Activated T-cell treated with anti-CD3 and anti-CD28 coated beads, Interleukin-2, amount 50 U/mL, for 72 hours (primary cell): Measurements from ENCODE around the gene MYO3B. TPM values are rescaled to one million over a fixed set of nuclear protein-coding genes. Genes with fewer than 3 reads are reported as not detected.
"Not testable (repeated sequence)": the region's sequence is repeated elsewhere in the genome, so short reads cannot be mapped to it uniquely, and the experiment has no call there.

Experiments used
- ATAC-seq, 2 donors: fragments of 150-1000 bp; cut with Tn5 transposase; replicated peaks in 1 of 2; 2 replicates each; pipeline ENCODE4 v1.10.0; 2021; ENCODE audit warnings: moderate library complexity in 2 of 2, mild to moderate bottlenecking in 1 of 2
- DNase-seq, 2 donors: peaks; one replicate each; pipeline ENCODE4 v3.0.0; 2021 to 2022; ENCODE audit warnings: mixed read lengths in 1 of 2
- H3K27ac Mint-ChIP-seq: one replicate; pipeline ENCODE4 v1.8.0; 2022; ENCODE audit warnings: mild to moderate bottlenecking, moderate library complexity, mixed read lengths
- H3K27me3 Mint-ChIP-seq: one replicate; pipeline ENCODE4 v1.8.0; 2022; ENCODE audit warnings: low read depth, mixed read lengths
- H3K36me3 Mint-ChIP-seq, 2 donors: one replicate each; pipeline ENCODE4 v1.8.0; 2022; ENCODE audit warnings: mixed read lengths in 2 of 2, mild to moderate bottlenecking in 1 of 2; ENCODE audit not compliant: insufficient read depth in 2 of 2
- H3K4me1 Mint-ChIP-seq: one replicate; pipeline ENCODE4 v1.8.0; 2022; ENCODE audit warnings: low read depth, mixed read lengths
- H3K4me3 Mint-ChIP-seq, 2 donors: one replicate each; pipeline ENCODE4 v1.8.0; 2022; ENCODE audit warnings: mild to moderate bottlenecking in 2 of 2, mixed read lengths in 2 of 2, moderate library complexity in 2 of 2
- H3K9me3 Mint-ChIP-seq, 2 donors: one replicate each; pipeline ENCODE4 v1.8.0; 2022; ENCODE audit warnings: mixed read lengths in 2 of 2
- total RNA-seq, 2 donors: library from RNA; stranded (reverse); gene quantifications; one replicate each; pipeline ENCODE4 v1.2.3, GENCODE V29; 2022

Gene MYO3B
- total RNA-seq, 2 donors from 2014 or later: 3.8 to 4.1 TPM

- Mint-ChIP-seq H3K4me1 (no peaks in the 10 kb centered on the region), H3K27me3 (peaks cover 12% of the 10 kb centered on the region), H3K36me3 (peaks cover 0 to 3% of the 10 kb centered on the region in 2 donors)
Observed at GRCh38 chr2:170524828-170525565, 347.1 kb downstream of the MYO3B start.

GRCh38 chr2:170525566-170525900 is 347.6 kb downstream of the MYO3B start:
- ATAC-seq (no peak), DNase-seq (no peak)
- Mint-ChIP-seq H3K9me3 (no peaks in the 10 kb centered on the region), H3K27ac (no peak overlapping the region), H3K4me1 (no peaks in the 10 kb centered on the region), H3K4me3 (no peak overlapping the region), H3K36me3 (peaks cover 0 to 3% of the 10 kb centered on the region in 2 donors), H3K27me3 (peaks cover 17% of the 10 kb centered on the region)

More at GRCh38 chr2:170524828-170525565, 347.1 kb downstream of the MYO3B start:
- Mint-ChIP-seq H3K4me3 (no peak overlapping the region), H3K27ac (no peak overlapping the region), H3K9me3 (no peaks in the 10 kb centered on the region)
- ATAC-seq (no peak), DNase-seq (no peak)

GRCh38 chr2:170530284-170530745 is 352.4 kb downstream of the MYO3B start:
- DNase-seq (no peak), ATAC-seq (no peak)
- Mint-ChIP-seq H3K27me3 (peaks cover 23% of the 10 kb centered on the region), H3K27ac (no peak overlapping the region), H3K36me3 (peaks cover 0 to 3% of the 10 kb centered on the region in 2 donors), H3K4me3 (no peak overlapping the region), H3K4me1 (no peaks in the 10 kb centered on the region), H3K9me3 (no peaks in the 10 kb centered on the region)

GRCh38 chr2:170530803-170531564 is 353.0 kb downstream of the MYO3B start:
- Mint-ChIP-seq H3K27me3 (peaks cover 23% of the 10 kb centered on the region), H3K27ac (no peak overlapping the region), H3K4me1 (no peaks in the 10 kb centered on the region)

GRCh38 chr2:170531876-170532275 is 353.9 kb downstream of the MYO3B start:
- ATAC-seq (no peak), DNase-seq (no peak)
- peaks cover 23% of the 10 kb centered on the region for H3K27me3 Mint-ChIP-seq
- H3K36me3 Mint-ChIP-seq: peaks cover 0 to 3% of the 10 kb centered on the region in 2 donors
- H3K9me3 Mint-ChIP-seq: no peaks in the 10 kb centered on the region
- H3K4me3 Mint-ChIP-seq: no peak overlapping the region
- H3K27ac Mint-ChIP-seq: no peak overlapping the region
- H3K4me1 Mint-ChIP-seq: no peaks in the 10 kb centered on the region

More at GRCh38 chr2:170530803-170531564, 353.0 kb downstream of the MYO3B start:
- Mint-ChIP-seq H3K4me3 (no peak overlapping the region), H3K9me3 (no peaks in the 10 kb centered on the region), H3K36me3 (peaks cover 0 to 3% of the 10 kb centered on the region in 2 donors)
- DNase-seq (no peak), ATAC-seq (no peak)

GRCh38 chr2:170533156-170533555 is 355.2 kb downstream of the MYO3B start:
- H3K27me3 Mint-ChIP-seq: peaks cover 23% of the 10 kb centered on the region
- peaks cover 0 to 3% of the 10 kb centered on the region in 2 donors for H3K36me3 Mint-ChIP-seq
- no peaks in the 10 kb centered on the region for H3K9me3 Mint-ChIP-seq
- H3K4me3 Mint-ChIP-seq: no peak overlapping the region
- no peak for ATAC-seq
- no peak for DNase-seq
- H3K4me1 Mint-ChIP-seq: no peaks in the 10 kb centered on the region
- no peak overlapping the region for H3K27ac Mint-ChIP-seq

- Mint-ChIP-seq H3K36me3 (no peaks in the 10 kb centered on the region), H3K4me1 (no peaks in the 10 kb centered on the region), H3K27me3 (peaks cover 5% of the 10 kb centered on the region), H3K9me3 (no peaks in the 10 kb centered on the region), H3K4me3 (no peak overlapping the region), H3K27ac (no peak overlapping the region)
- ATAC-seq (no peak), DNase-seq (no peak)
Observed at GRCh38 chr2:170535552-170535951, 357.6 kb downstream of the MYO3B start.

- H3K4me3 Mint-ChIP-seq: no peak overlapping the region
- peaks cover 5 to 9% of the 10 kb centered on the region in 2 donors for H3K9me3 Mint-ChIP-seq
- DNase-seq (no peak), ATAC-seq (no peak)
- H3K27me3 Mint-ChIP-seq: peaks cover 8% of the 10 kb centered on the region
- H3K4me1 Mint-ChIP-seq: no peaks in the 10 kb centered on the region
- H3K27ac Mint-ChIP-seq: no peak overlapping the region
- peaks cover 8 to 12% of the 10 kb centered on the region in 2 donors for H3K36me3 Mint-ChIP-seq
Observed at GRCh38 chr2:170544817-170545216, 366.9 kb downstream of the MYO3B start.

- no peaks in the 10 kb centered on the region for H3K4me1 Mint-ChIP-seq
- no peak overlapping the region for H3K27ac Mint-ChIP-seq
- ATAC-seq (peak; percentile 51 to 78), DNase-seq (peak in 1 of 2 donors; percentile 3)
- H3K9me3 Mint-ChIP-seq: peaks cover 13 to 18% of the 10 kb centered on the region in 2 donors
- H3K36me3 Mint-ChIP-seq: peaks cover 15 to 21% of the 10 kb centered on the region in 2 donors
- peaks cover 8% of the 10 kb centered on the region for H3K27me3 Mint-ChIP-seq
- H3K4me3 Mint-ChIP-seq: no peak overlapping the region
Observed at GRCh38 chr2:170548304-170548703, 370.4 kb downstream of the MYO3B start.

- Mint-ChIP-seq H3K27me3 (peaks cover 8% of the 10 kb centered on the region), H3K36me3 (peaks cover 14 to 17% of the 10 kb centered on the region in 2 donors), H3K4me3 (no peak overlapping the region)
Observed at GRCh38 chr2:170550501-170550900, 372.6 kb downstream of the MYO3B start.

GRCh38 chr2:170551899-170552298 is 374.0 kb downstream of the MYO3B start:
- DNase-seq, H3K9me3 Mint-ChIP-seq, H3K4me1 Mint-ChIP-seq, H3K27me3 Mint-ChIP-seq, H3K4me3 Mint-ChIP-seq, ATAC-seq, H3K27ac Mint-ChIP-seq: not testable (repeated sequence)
- H3K36me3 Mint-ChIP-seq: peaks cover 9 to 11% of the 10 kb centered on the region in 2 donors

More at GRCh38 chr2:170550501-170550900, 372.6 kb downstream of the MYO3B start:
- Mint-ChIP-seq H3K27ac (no peak overlapping the region), H3K9me3 (peaks cover 10 to 15% of the 10 kb centered on the region in 2 donors), H3K4me1 (no peaks in the 10 kb centered on the region)
- DNase-seq (no peak), ATAC-seq (no peak)

GRCh38 chr2:170553748-170554147 is 375.8 kb downstream of the MYO3B start:
- Mint-ChIP-seq H3K4me1 (no peaks in the 10 kb centered on the region), H3K27ac (no peak overlapping the region), H3K36me3 (peaks cover 9 to 11% of the 10 kb centered on the region in 2 donors), H3K4me3 (no peak overlapping the region), H3K27me3 (no peaks in the 10 kb centered on the region), H3K9me3 (peaks cover 8 to 9% of the 10 kb centered on the region in 2 donors)
- DNase-seq (no peak), ATAC-seq (no peak)

- Mint-ChIP-seq H3K36me3 (peaks cover 9 to 11% of the 10 kb centered on the region in 2 donors), H3K4me1 (no peaks in the 10 kb centered on the region), H3K27ac (no peak overlapping the region), H3K27me3 (peaks cover under 1% of the 10 kb centered on the region), H3K4me3 (no peak overlapping the region), H3K9me3 (peaks cover 8 to 9% of the 10 kb centered on the region in 2 donors)
- no peak for DNase-seq
- no peak for ATAC-seq
Observed at GRCh38 chr2:170554278-170554955, 376.5 kb downstream of the MYO3B start.
